GM23338 (cell line): ENCODE results near the gene RAD51C. TPM values are rescaled to one million over a fixed set of nuclear protein-coding genes. Genes with fewer than 3 reads are reported as not detected.

ENCODE experiments used
- ATAC-seq: fragments of 200-7000 bp; cut with Tn5 transposase; 3 replicates; pipeline ENCODE4 v1.9.1; 2020
- DNase-seq: peaks from one replicate; pipeline ENCODE4 v3.0.0-alpha.2; 2015; ENCODE audit warnings: low spot score
- H2AFZ ChIP-seq: fragments of 200-600 bp; sonication (generic); 2 replicates; pipeline ENCODE4 v1.8.0; 2016; ENCODE audit warnings: antibody characterized with exemption, mild to moderate bottlenecking, moderate library complexity
- H3F3A ChIP-seq: fragments of 200-600 bp; sonication (generic); replicated peaks from 2 replicates; pipeline ENCODE4 v1.8.0; 2017; ENCODE audit warnings: antibody characterized with exemption, mixed run types, low read depth
- H3K27ac ChIP-seq: fragments of 200-600 bp; sonication (generic); 2 replicates; pipeline ENCODE4 v1.6.1; 2016; ENCODE audit warnings: low read depth
- H3K27me3 ChIP-seq: fragments of 200-600 bp; sonication (generic); 2 replicates; pipeline ENCODE4 v1.8.0; 2016; ENCODE audit warnings: mild to moderate bottlenecking, mixed run types, moderate library complexity; ENCODE audit not compliant: insufficient read depth
- H3K36me3 ChIP-seq: fragments of 200-600 bp; sonication (generic); 2 replicates; pipeline ENCODE4 v1.8.0; 2016; ENCODE audit warnings: mild to moderate bottlenecking; ENCODE audit not compliant: insufficient read depth
- H3K4me1 ChIP-seq: fragments of 200-600 bp; sonication (generic); 2 replicates; pipeline ENCODE4 v1.8.0; 2016; ENCODE audit warnings: mild to moderate bottlenecking, moderate library complexity; ENCODE audit not compliant: insufficient read depth
- H3K4me2 ChIP-seq: fragments of 200-600 bp; sonication (generic); 2 replicates; pipeline ENCODE4 v1.7.1; 2017; ENCODE audit warnings: mixed run types
- H3K4me3 ChIP-seq: fragments of 200-600 bp; sonication (generic); 2 replicates; pipeline ENCODE4 v1.6.1; 2016; ENCODE audit warnings: mixed run types
- H3K79me2 ChIP-seq: fragments of 200-600 bp; sonication (generic); replicated peaks from 2 replicates; pipeline ENCODE4 v1.8.0; 2017; ENCODE audit warnings: mild to moderate bottlenecking; ENCODE audit not compliant: insufficient read depth
- H3K9me2 ChIP-seq: fragments of 200-600 bp; sonication (generic); 2 replicates; pipeline ENCODE4 v1.8.0; 2017; ENCODE audit not compliant: insufficient read depth
- H4K20me1 ChIP-seq: fragments of 200-600 bp; sonication (generic); replicated peaks from 2 replicates; pipeline ENCODE4 v1.8.0; 2017; ENCODE audit warnings: mild to moderate bottlenecking; ENCODE audit not compliant: insufficient read depth
- H3K27ac Mint-ChIP-seq: 2 replicates; pipeline ENCODE4 v1.8.0; 2020; ENCODE audit warnings: inconsistent platforms, mild to moderate bottlenecking, moderate library complexity, mixed read lengths
- H3K27me3 Mint-ChIP-seq: 3 replicates; pipeline ENCODE4 v1.8.0; 2022; ENCODE audit warnings: low read depth, mild to moderate bottlenecking, moderate library complexity, mixed read lengths, inconsistent platforms; ENCODE audit not compliant: insufficient read depth, poor library complexity
- H3K36me3 Mint-ChIP-seq: 3 replicates; pipeline ENCODE4 v1.8.0; 2021; ENCODE audit warnings: low read depth, mild to moderate bottlenecking, inconsistent platforms, moderate library complexity, mixed read lengths
- H3K4me1 Mint-ChIP-seq: 3 replicates; pipeline ENCODE4 v1.8.0; 2020; ENCODE audit warnings: mild to moderate bottlenecking, inconsistent platforms, mixed read lengths
- H3K4me3 Mint-ChIP-seq: 3 replicates; pipeline ENCODE4 v1.8.0; 2021; ENCODE audit warnings: moderate library complexity, mild to moderate bottlenecking, inconsistent platforms, mixed read lengths
- H3K9me3 Mint-ChIP-seq: 3 replicates; pipeline ENCODE4 v1.8.0; 2020; ENCODE audit warnings: moderate library complexity, mild to moderate bottlenecking, inconsistent platforms, mixed read lengths
- EZH2 ChIP-seq: fragments of 200-600 bp; sonication (generic); IDR thresholded peaks from one replicate; pipeline ENCODE4 v1.8.0; 2017; ENCODE audit warnings: antibody characterized with exemption, mild to moderate bottlenecking, low read depth; ENCODE audit not compliant: unreplicated experiment
- POLR2AphosphoS5 ChIP-seq: IDR thresholded peaks from 2 replicates; pipeline ENCODE4 v1.6.1; 2016; ENCODE audit warnings: antibody characterized with exemption, low read depth
- ZNF114 ChIP-seq: fragments of 250-450 bp; sonication (Bioruptor Pico); IDR thresholded peaks from 2 replicates; pipeline ENCODE4 v1.5.0; 2020; ENCODE audit warnings: mild to moderate bottlenecking, moderate library complexity
- ZNF331 ChIP-seq: fragments of 250-450 bp; sonication (Bioruptor Pico); IDR thresholded peaks from 2 replicates; pipeline ENCODE4 v1.5.0; 2020; ENCODE audit warnings: low read depth, mild to moderate bottlenecking, moderate library complexity
- polyA plus RNA-seq: library from polyadenylated mRNA; unstranded; fragments of >200 nt; fragmentation: Nextera tagmentation; extraction: Ambion mirVana; gene quantifications from 2 replicates; pipeline ENCODE4 v1.2.1, GENCODE V29; 2016
- total RNA-seq: library from RNA; depleted of rRNA; stranded (reverse); fragments of >200 nt; shearing (Covaris generic); gene quantifications from 2 replicates; pipeline ENCODE4 v1.2.3, GENCODE V29; 2014
- TF ChIP-seq, protein P1 (sequence below): IDR thresholded peaks from one replicate; pipeline ENCODE4 v1.6.1; 2018; ENCODE audit warnings: antibody characterized with exemption; ENCODE audit not compliant: unreplicated experiment

RAD51C gene
- total and polyA plus RNA-seq, 2 experiments from 2014 or later = 9.3 to 33.6 TPM

DNA sequence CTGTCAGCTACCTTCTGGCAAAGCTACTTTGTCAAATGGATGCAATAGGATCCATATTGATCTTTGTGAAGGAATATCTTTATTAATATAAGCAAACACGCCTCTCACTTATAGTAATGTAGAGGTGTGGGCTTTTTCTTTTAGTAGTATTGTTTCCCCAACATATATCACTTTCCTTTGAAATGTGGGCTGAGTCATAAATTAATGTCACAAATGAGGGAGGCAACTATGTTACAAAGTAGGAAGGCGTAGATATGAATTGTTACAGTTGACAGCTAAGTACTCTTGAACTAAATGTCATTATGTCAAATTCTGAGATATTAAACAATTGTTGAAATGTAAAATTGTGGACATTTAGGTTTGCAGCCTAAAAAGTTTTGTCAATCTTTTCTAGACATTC is 60.6 kb downstream of the RAD51C start (continued):
- TF ChIP-seq, protein P1, sequence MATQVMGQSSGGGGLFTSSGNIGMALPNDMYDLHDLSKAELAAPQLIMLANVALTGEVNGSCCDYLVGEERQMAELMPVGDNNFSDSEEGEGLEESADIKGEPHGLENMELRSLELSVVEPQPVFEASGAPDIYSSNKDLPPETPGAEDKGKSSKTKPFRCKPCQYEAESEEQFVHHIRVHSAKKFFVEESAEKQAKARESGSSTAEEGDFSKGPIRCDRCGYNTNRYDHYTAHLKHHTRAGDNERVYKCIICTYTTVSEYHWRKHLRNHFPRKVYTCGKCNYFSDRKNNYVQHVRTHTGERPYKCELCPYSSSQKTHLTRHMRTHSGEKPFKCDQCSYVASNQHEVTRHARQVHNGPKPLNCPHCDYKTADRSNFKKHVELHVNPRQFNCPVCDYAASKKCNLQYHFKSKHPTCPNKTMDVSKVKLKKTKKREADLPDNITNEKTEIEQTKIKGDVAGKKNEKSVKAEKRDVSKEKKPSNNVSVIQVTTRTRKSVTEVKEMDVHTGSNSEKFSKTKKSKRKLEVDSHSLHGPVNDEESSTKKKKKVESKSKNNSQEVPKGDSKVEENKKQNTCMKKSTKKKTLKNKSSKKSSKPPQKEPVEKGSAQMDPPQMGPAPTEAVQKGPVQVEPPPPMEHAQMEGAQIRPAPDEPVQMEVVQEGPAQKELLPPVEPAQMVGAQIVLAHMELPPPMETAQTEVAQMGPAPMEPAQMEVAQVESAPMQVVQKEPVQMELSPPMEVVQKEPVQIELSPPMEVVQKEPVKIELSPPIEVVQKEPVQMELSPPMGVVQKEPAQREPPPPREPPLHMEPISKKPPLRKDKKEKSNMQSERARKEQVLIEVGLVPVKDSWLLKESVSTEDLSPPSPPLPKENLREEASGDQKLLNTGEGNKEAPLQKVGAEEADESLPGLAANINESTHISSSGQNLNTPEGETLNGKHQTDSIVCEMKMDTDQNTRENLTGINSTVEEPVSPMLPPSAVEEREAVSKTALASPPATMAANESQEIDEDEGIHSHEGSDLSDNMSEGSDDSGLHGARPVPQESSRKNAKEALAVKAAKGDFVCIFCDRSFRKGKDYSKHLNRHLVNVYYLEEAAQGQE = no peak
- TF ChIP-seq ZNF114 (CRISPR knock-in tag) = no peak

GRCh38 chr17:58755269-58755576 is 62.8 kb downstream of the RAD51C start:
- H3K4me3 ChIP-seq = peak overlapping the region; percentile 89
- H3F3A ChIP-seq = 0 out of 2 replicates have a peak, but pooled peaks cover 3% of the 10 kb centered on the region
- H3K36me3 Mint-ChIP-seq = no peaks in the 10 kb centered on the region
- H3K4me1 Mint-ChIP-seq = peaks cover 8% of the 10 kb centered on the region
- peak overlapping the region; percentile 60 for H2AFZ ChIP-seq
- no peak for TF ChIP-seq ZNF114 (CRISPR knock-in tag)
- no peak overlapping the region for H3K27ac ChIP-seq
- ATAC-seq = no peak
- H4K20me1 ChIP-seq = peaks cover 8% of the 10 kb centered on the region; the same call in 1 of the 2 replicates
- DNase-seq = no peak
- H3K9me3 Mint-ChIP-seq = no peaks in the 10 kb centered on the region
- H3K36me3 ChIP-seq = no peaks in the 10 kb centered on the region
- peaks cover 21% of the 10 kb centered on the region for H3K27me3 ChIP-seq
- H3K4me2 ChIP-seq = peak overlapping the region; percentile 78
- H3K4me3 Mint-ChIP-seq = peak overlapping the region; percentile 91
- H3K27me3 Mint-ChIP-seq = peaks cover 14% of the 10 kb centered on the region
- H3K79me2 ChIP-seq = peaks cover 7% of the 10 kb centered on the region; the same call in 1 of the 2 replicates
- H3K4me1 ChIP-seq = peaks cover 7% of the 10 kb centered on the region
- no peak overlapping the region for H3K27ac Mint-ChIP-seq
- no peaks in the 10 kb centered on the region for H3K9me2 ChIP-seq

DNA sequence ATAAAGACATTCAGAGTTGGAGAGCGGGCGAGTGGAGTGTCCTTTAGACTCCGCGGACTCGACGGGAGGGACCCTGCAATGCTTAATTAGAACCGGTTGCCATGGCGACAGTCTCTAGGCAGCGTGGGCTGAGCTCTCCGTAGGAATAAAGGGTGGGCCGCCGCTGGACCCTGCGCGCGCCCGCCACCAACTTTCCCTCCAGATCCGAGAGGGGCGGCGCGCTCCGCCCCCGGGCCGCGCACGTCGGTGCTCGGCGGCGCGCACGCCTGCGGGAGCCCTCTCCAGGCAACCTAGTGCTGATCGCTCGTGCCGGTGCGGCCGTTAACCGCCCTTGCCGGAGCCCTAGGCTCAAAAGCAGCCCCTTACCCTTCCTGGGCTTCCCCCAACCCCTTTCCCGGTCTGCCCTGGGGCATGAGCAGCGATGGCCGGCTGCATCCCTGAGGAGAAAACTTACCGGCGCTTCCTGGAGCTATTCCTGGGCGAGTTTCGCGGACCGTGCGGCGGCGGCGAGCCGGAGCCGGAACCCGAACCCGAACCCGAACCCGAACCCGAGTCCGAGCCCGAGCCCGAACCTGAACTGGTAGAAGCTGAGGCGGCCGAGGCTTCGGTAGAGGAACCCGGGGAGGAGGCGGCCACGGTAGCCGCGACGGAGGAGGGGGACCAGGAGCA is 63.3 kb downstream of the RAD51C start, which contains the start of gene PPM1E:
Gene PPM1E (plus strand): TSS at position 278 of the 669 bp plus-strand sequence.
- TF ChIP-seq, protein P1 = peak; percentile 72
- TF ChIP-seq EZH2 (no peak), ZNF331 (CRISPR knock-in tag) (no peak), ZNF114 (CRISPR knock-in tag) (0 out of 2 replicates have a peak, but pooled peaks have one; percentile 38), POLR2AphosphoS5 (peak; percentile 84)
- ATAC-seq = peak; percentile 94
- Mint-ChIP-seq H3K4me1 (peaks cover 8% of the 10 kb centered on the region), H3K36me3 (no peaks in the 10 kb centered on the region), H3K9me3 (no peaks in the 10 kb centered on the region), H3K27ac (no peak within 1 kb of the TSS), H3K27me3 (peaks cover 14% of the 10 kb centered on the region), H3K4me3 (peak within 1 kb of the TSS; percentile 91)
- Histone ChIP-seq H3K36me3 (no peaks in the 10 kb centered on the region), H3K4me3 (peak within 1 kb of the TSS; percentile 89), H3K4me2 (peak within 1 kb of the TSS; percentile 94), H3K27ac (no peak within 1 kb of the TSS), H4K20me1 (peaks cover 10% of the 10 kb centered on the region; the same call in 1 of the 2 replicates), H3F3A (0 out of 2 replicates have a peak, but pooled peaks cover 3% of the 10 kb centered on the region), H3K79me2 (peaks cover 7% of the 10 kb centered on the region; the same call in 1 of the 2 replicates), H3K4me1 (peaks cover 7% of the 10 kb centered on the region), H3K9me2 (no peaks in the 10 kb centered on the region), H2AFZ (peak within 1 kb of the TSS; percentile 99), H3K27me3 (peaks cover 21% of the 10 kb centered on the region)
- DNase-seq = peak; percentile 98
